Mononuclear cell (primary cell): ENCODE data around the gene RPS24. TPM values are rescaled to one million over a fixed set of nuclear protein-coding genes. Genes with fewer than 3 reads are reported as not detected.

Experiments
- H3K27me3 ChIP-seq: 2 replicates; pipeline ENCODE4 v1.6.0; 2011; ENCODE audit warnings: low read length, control low read depth; ENCODE audit not compliant: insufficient read depth
- H3K4me1 ChIP-seq: 2 replicates; pipeline ENCODE4 v1.5.1; 2011; ENCODE audit warnings: mild to moderate bottlenecking, low read length, control low read depth; ENCODE audit not compliant: insufficient read depth
- H3K4me3 ChIP-seq: 2 replicates; pipeline ENCODE4 v1.5.1; 2011; ENCODE audit warnings: mild to moderate bottlenecking, low read length, moderate library complexity
- H3K9me3 ChIP-seq: 2 replicates; pipeline ENCODE4 v1.5.1; 2011; ENCODE audit warnings: low read depth, mild to moderate bottlenecking, control low read depth, low read length
- total RNA-seq: library from RNA; depleted of rRNA; stranded (reverse); fragments of >200 nt; gene quantifications from one replicate; pipeline ENCODE4 v1.2.3, GENCODE V29; 2012

Gene RPS24
- total RNA-seq, 1 donor: 4,532 TPM

- Histone ChIP-seq H3K9me3 (no peaks in the 10 kb centered on the region), H3K27me3 (no peaks in the 10 kb centered on the region), H3K4me1 (peaks cover 32% of the 10 kb centered on the region), H3K4me3 (no peak overlapping the region)
These were observed 5.3 kb downstream of the RPS24 start for GRCh38 chr10:78038791-78039547.

GRCh38 chr10:78039743-78040142 lies 6.1 kb downstream of the RPS24 start:
- Histone ChIP-seq H3K4me1 (peaks cover 26% of the 10 kb centered on the region), H3K4me3 (no peak overlapping the region), H3K27me3 (no peaks in the 10 kb centered on the region), H3K9me3 (no peaks in the 10 kb centered on the region)

- Histone ChIP-seq H3K4me3 (no peak overlapping the region), H3K27me3 (no peaks in the 10 kb centered on the region), H3K4me1 (peaks cover 15% of the 10 kb centered on the region), H3K9me3 (no peaks in the 10 kb centered on the region)
These were observed 7.8 kb downstream of the RPS24 start for GRCh38 chr10:78041170-78042057.

- Histone ChIP-seq H3K27me3 (no peaks in the 10 kb centered on the region), H3K4me1 (peaks cover 13% of the 10 kb centered on the region), H3K4me3 (no peak overlapping the region), H3K9me3 (no peaks in the 10 kb centered on the region)
These were observed 8.5 kb downstream of the RPS24 start for GRCh38 chr10:78042058-78042751.

- Histone ChIP-seq H3K4me3 (no peak overlapping the region), H3K27me3 (no peaks in the 10 kb centered on the region), H3K4me1 (peaks cover 9% of the 10 kb centered on the region), H3K9me3 (no peaks in the 10 kb centered on the region)
These were observed 9.1 kb downstream of the RPS24 start for GRCh38 chr10:78042752-78043104.

GRCh38 chr10:78044179-78044578 lies 10.5 kb downstream of the RPS24 start:
- no peak overlapping the region for H3K4me3 ChIP-seq
- H3K27me3 ChIP-seq: no peaks in the 10 kb centered on the region
- no peaks in the 10 kb centered on the region for H3K9me3 ChIP-seq
- H3K4me1 ChIP-seq: peaks cover 5% of the 10 kb centered on the region

GRCh38 chr10:78044699-78045098 lies 11.0 kb downstream of the RPS24 start:
- Histone ChIP-seq H3K9me3 (no peaks in the 10 kb centered on the region), H3K27me3 (no peaks in the 10 kb centered on the region), H3K4me3 (no peak overlapping the region), H3K4me1 (peaks cover 4% of the 10 kb centered on the region)

- H3K27me3 ChIP-seq: no peaks in the 10 kb centered on the region
These were observed 11.6 kb downstream of the RPS24 start for GRCh38 chr10:78045237-78045636.

GRCh38 chr10:78045856-78046255 lies 12.2 kb downstream of the RPS24 start:
- no peaks in the 10 kb centered on the region for H3K9me3 ChIP-seq
- H3K27me3 ChIP-seq: no peaks in the 10 kb centered on the region
- H3K4me1 ChIP-seq: peaks cover 4% of the 10 kb centered on the region
- no peak overlapping the region for H3K4me3 ChIP-seq

More at GRCh38 chr10:78045237-78045636, 11.6 kb downstream of the RPS24 start:
- Histone ChIP-seq H3K4me1 (peaks cover 4% of the 10 kb centered on the region), H3K4me3 (no peak overlapping the region), H3K9me3 (no peaks in the 10 kb centered on the region)

GRCh38 chr10:78046711-78047269 lies 13.1 kb downstream of the RPS24 start:
- H3K9me3 ChIP-seq: no peaks in the 10 kb centered on the region
- H3K4me1 ChIP-seq: peaks cover 4% of the 10 kb centered on the region
- H3K27me3 ChIP-seq: no peaks in the 10 kb centered on the region
- H3K4me3 ChIP-seq: no peak overlapping the region

GRCh38 chr10:78047314-78047891 lies 13.7 kb downstream of the RPS24 start:
- Histone ChIP-seq H3K4me3 (no peak overlapping the region), H3K27me3 (no peaks in the 10 kb centered on the region), H3K4me1 (peaks cover 4% of the 10 kb centered on the region), H3K9me3 (no peaks in the 10 kb centered on the region)

GRCh38 chr10:78049851-78050250 lies 16.2 kb downstream of the RPS24 start:
- H3K4me3 ChIP-seq: no peak overlapping the region
- no peaks in the 10 kb centered on the region for H3K9me3 ChIP-seq
- H3K27me3 ChIP-seq: no peaks in the 10 kb centered on the region
- H3K4me1 ChIP-seq: peaks cover 4% of the 10 kb centered on the region

- no peaks in the 10 kb centered on the region for H3K27me3 ChIP-seq
- H3K4me1 ChIP-seq: no peaks in the 10 kb centered on the region
- no peaks in the 10 kb centered on the region for H3K9me3 ChIP-seq
- no peak overlapping the region for H3K4me3 ChIP-seq
These were observed 19.7 kb downstream of the RPS24 start for GRCh38 chr10:78053211-78053868.

GRCh38 chr10:78058562-78058961 lies 24.9 kb downstream of the RPS24 start:
- Histone ChIP-seq H3K4me3 (no peak overlapping the region), H3K27me3 (no peaks in the 10 kb centered on the region), H3K4me1 (no peaks in the 10 kb centered on the region), H3K9me3 (no peaks in the 10 kb centered on the region)
